Measurements from ENCODE around the gene COL4A3.
A peak's percentile ranks its signal among the peaks of the same experiment; 100 is the strongest.
"Not testable (repeated sequence)": the region's sequence is repeated elsewhere in the genome, so short reads cannot be mapped to it uniquely, and the experiment has no call there.

COL4A3 gene

GRCh38 chr2:227219312-227220105 is 55.1 kb downstream of the COL4A3 start:
- DNase-seq = no peak

DNA sequence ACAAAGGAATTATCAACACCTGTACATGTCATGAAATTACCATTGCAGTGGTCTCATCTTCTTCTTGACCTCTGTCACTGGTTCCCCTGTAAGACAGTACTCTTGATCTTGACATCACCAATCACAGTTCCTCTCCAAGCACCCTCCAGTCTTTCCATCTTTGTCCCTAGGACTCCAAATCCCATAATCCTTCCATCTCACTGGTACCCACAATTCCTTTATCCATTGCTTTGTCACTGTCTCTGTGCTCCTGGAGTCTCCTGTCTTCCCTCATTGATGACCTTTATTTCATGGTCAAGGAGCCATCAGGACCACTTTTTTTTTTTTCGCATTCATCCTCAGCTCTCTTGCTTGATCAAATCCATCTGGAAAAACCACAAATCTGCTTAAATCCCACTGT is 56.7 kb downstream of the COL4A3 start:
- no peak for DNase-seq

DNA sequence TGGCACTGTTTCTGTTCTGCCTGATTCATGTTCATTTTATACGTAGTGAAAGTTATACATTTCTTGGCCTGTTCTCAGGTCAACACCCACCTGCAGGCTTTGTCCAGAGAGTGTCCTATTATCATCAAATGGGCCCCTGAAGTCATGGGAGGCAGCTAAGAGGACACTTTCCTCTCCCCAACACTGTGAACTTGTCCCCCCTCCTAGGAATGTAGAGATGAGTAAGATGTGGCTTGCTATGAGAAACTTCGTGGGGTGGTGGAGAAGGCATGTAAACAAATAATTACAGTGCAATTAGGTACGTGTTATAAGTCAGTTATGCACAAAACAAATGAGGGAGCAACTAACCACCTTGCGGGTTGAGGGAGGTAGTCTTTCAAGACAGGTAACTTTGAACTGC is 57.9 kb downstream of the COL4A3 start:
- no peak for DNase-seq

- not testable (repeated sequence) for DNase-seq
Observed at GRCh38 chr2:227225641-227226040, 61.2 kb downstream of the COL4A3 start.

DNA sequence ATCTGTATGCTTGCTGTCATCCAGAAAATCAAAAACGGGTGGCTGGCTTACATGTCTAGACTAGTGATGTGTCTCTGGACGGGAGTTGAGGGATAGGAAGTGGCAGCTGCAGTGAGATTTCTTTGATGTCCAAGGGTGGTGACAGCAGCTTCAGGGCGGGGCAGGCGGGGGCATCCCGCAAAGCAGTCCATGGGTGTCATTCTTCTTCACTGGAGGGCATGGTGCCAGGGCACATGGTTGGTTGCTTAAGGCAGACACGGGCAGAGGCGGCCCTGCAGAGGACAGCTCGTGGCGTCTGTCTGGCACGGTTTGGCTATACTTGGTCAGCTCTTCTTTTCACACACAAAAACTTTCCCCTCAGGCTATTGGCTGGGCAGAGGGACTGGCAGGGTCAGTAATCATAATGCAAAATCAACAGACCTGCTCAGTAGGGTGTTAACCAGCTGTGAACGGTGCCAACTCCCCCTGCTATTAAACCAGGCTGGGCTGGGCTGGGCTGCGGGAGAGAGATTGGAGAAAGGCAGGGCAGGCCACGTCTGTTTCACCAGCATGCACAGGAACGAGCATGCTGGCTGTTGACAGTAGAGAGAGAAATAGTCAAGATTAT is 63.7 kb downstream of the COL4A3 start:
- peak; percentile 13 for DNase-seq

- DNase-seq = no peak
Observed at GRCh38 chr2:227230151-227230550, 65.7 kb downstream of the COL4A3 start.

GRCh38 chr2:227234429-227234828 is 70.0 kb downstream of the COL4A3 start:
- DNase-seq = no peak

DNA sequence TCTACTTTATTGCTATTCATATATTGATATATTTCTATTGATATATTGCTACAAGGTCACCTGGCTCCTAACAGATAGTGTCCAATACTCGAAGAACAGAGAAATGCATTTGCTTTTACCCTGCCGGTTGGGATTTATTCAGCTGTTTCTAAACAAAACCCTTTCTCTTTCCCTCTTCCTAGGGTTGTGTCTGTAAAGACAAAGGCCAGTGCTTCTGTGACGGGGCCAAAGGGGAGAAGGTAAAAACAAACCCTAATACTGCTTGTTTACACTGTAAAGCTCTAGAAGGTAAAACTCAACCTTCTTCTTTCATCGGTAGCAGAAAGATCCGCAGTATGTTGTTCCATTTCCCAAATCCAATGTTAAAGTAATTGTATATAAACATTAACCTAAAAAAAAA is 73.4 kb downstream of the COL4A3 start:
- no peak for DNase-seq

DNA sequence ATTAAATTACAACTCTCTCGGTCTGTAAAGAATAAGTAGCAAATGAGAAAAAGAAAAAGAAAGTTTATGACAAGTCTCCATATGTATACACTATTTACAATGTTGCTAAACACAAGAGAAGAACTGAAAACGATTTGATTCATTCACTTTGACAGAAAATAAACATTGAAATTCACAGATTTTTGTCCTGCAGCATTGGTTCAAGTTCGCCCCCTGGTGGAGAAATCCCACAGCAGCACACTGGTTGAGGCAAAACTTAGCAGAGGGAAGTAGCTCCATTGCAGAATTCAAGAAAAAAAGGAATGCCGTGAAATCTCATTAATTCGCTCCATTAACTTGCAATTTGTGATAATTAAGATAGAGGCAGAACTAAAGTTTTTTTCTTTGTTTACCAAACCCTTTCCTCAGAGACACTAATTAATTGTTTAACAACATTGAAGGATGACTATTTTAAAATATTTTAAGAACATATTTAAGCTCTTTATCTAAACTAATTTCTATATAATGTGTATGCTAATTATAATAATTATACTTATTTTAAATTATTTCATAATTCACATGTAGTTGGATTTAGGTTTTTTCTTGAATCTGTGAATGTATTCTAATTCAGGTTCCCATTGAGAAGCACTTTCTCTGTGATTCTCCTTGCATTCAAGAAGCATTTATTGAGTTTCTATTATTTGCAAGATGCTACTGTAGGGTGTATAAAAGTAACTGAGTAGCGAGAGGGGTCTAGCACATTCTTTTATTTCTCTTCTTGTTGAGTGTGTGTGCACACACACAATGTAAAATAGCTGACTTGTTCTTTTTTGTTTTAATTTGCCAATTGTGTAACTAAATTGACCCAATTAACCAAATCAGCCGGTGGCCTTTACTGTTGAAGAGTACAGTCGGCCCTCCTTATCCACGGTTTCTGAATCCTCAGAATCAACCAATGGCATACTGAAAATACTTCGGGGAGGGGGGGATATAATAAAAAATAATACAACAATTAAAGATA is 74.1 kb downstream of the COL4A3 start:
- peak; percentile 77 for DNase-seq

- no peak for DNase-seq
Observed at GRCh38 chr2:227241005-227241404, 76.6 kb downstream of the COL4A3 start.

- DNase-seq = no peak
Observed at GRCh38 chr2:227248876-227249275, 84.5 kb downstream of the COL4A3 start.

DNA sequence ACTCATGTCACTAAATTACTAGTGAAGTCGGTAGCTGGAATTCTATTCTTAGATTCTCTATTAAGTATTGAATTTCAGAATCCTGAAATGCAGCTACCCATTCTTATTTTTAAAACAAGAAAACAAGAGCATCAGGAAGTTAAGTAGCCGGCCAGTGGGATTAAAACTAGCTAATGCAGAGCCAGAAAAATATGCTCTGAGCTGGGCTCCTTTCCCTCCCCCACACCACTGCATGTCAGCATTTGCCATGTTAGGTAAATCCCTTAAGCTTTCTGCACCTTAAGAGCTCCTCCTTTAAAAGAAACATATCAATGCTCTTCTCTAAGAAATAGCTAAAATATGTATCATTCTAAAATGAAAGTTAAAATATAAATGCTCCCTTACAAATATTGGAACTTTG is 88.4 kb downstream of the COL4A3 start:
- DNase-seq = no peak

DNA sequence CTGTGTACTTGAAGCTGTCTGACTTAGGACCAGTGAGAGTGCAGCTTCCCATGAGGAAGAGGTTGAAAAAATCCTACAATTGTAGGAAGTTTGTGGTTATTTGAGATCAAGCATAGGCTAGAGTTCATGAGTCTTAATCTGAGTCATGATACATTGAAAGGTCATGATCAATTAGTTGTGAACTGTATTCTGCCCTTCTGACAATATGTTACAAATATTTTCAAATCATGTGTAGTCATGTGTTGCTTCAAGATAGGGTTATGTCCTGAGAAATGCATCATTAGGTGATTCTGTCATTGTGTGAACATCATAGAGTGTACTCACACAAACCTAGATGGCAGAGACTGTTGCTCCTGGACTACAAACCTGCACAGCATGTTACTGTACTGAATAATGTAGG is 92.2 kb downstream of the COL4A3 start:
- DNase-seq = no peak

- DNase-seq = no peak
Observed at GRCh38 chr2:227257820-227258219, 93.4 kb downstream of the COL4A3 start.

DNA sequence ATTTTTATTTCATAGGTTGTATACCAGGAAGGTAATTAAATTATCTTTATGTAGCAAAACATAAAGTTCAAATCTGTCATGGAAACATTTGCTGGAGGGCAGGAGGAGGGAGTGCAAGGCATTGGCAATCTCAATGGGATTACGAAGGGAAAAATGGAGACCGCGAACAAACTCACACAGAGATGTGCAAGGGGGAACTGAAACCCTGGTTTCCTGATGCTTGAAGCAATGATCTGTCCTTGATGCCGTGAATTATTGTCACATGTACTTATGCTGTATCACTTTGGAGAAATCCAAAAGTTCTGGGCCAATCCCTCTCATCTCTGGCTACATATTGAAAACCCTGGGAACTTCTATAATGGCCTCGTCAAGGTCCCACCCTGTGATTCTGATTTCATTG is 95.6 kb downstream of the COL4A3 start:
- no peak for DNase-seq

GRCh38 chr2:227267410-227268115 is 103.1 kb downstream of the COL4A3 start:
- no peak for DNase-seq

GRCh38 chr2:227280895-227281294 is 116.5 kb downstream of the COL4A3 start:
- no peak for DNase-seq

GRCh38 chr2:227285741-227286236 is 121.4 kb downstream of the COL4A3 start:
- no peak for DNase-seq

DNA sequence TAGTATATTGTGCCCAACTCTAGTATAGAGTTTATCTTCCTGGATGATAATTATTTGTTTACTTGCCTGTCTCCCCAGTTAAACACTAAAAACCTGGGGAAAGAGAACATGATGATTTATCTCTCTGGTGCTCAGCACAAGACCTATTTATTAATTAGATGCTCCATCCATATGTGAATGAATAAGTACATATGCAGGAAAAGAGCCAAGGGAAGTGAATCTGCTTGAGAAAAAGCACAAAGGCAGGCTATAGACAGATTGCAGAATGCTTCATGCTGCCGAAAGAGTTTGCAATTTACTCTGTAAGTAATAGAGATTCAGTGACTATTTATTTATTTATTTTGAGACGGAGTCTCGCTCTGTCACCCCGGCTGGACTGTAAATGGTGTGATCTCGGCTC is 123.3 kb downstream of the COL4A3 start:
- DNase-seq = no peak

DNA sequence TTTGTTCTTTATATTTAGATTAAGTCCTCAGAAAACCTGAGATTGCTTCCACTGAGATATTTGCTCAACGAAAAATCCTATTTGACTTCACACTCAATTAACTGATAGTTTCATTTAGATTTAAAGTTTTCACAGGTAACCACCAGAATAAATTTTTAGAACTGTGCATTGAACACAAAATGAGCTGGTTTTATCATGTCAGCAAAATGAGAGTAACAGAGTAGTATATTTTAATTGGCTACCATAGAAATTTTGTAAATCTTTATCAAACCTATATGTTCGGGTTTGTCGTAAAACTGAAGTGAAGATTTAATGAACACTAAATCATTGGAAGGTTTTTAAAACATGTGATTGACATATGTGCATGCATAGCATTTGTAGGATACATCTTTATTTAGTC is 127.9 kb downstream of the COL4A3 start:
- DNase-seq = no peak

- DNase-seq = no peak
Observed at GRCh38 chr2:227293531-227293930, 129.1 kb downstream of the COL4A3 start.

DNA sequence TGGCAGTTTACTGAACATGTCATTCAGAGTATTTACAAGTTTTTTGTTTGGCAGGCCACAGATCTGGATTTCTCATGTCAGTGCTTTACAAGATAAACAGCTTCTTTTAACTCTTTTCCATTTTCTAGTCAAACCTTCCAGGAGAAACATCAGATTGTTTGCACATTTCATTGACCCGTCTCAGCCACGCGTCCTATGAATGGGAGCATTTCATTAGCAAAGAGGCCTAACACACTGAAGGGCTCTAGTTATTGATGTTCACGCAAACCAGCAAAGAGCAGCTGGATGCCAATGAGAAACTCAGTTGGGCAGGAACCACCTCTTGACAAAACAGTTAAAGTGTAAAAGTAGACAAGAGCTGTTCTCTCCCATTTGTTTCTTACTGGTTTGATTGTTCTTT is 131.4 kb downstream of the COL4A3 start:
- no peak for DNase-seq
